Transverse colon (tissue), 4 donors: ENCODE measurements around the gene MED13. TPM values are rescaled to one million over a fixed set of nuclear protein-coding genes. Genes with fewer than 3 reads are reported as not detected.
A peak's percentile ranks its signal among the peaks of the same experiment; 100 is the strongest.
"Not testable (repeated sequence)": the region's sequence is repeated elsewhere in the genome, so short reads cannot be mapped to it uniquely, and the experiment has no call there.

Experiments
- DNase-seq: peaks from one replicate; pipeline ENCODE4 v3.0.0-alpha.2; 2019
- H3K27ac ChIP-seq, 4 donors: fragments of 200-600 bp; sonication (generic); 2 replicates each; pipeline ENCODE4 v1.5.1; 2016 to 2018; ENCODE audit warnings: inconsistent platforms in 4 of 4
- H3K27me3 ChIP-seq: fragments of 200-600 bp; sonication (generic); 2 replicates; pipeline ENCODE4 v1.5.1; 2017; ENCODE audit warnings: inconsistent platforms
- H3K36me3 ChIP-seq, 4 donors: fragments of 200-600 bp; sonication (generic); 2 replicates each; pipeline ENCODE4 v1.5.1; 2017 to 2019; ENCODE audit warnings: inconsistent platforms in 4 of 4
- H3K4me1 ChIP-seq, 4 donors: fragments of 200-600 bp; sonication (generic); 2 replicates each; pipeline ENCODE4 v1.5.1; 2017 to 2020; ENCODE audit warnings: inconsistent platforms in 4 of 4
- H3K4me3 ChIP-seq, 4 donors: fragments of 200-600 bp; sonication (generic); 1 replicate in 1 of 4; 2 replicates in 3 of 4; pipeline versions ENCODE4 v1.5.1 to v1.6.1; 2017 to 2019; ENCODE audit warnings: inconsistent platforms in 4 of 4
- H3K9me3 ChIP-seq, 2 donors: fragments of 200-600 bp; sonication (generic); 2 replicates each; pipeline ENCODE4 v1.5.1; 2017 to 2019; ENCODE audit warnings: inconsistent platforms in 2 of 2
- EP300 ChIP-seq: sonication (generic); formaldehyde crosslinking; IDR thresholded peaks from one replicate; pipeline ENCODE4 v1.6.1; 2017; ENCODE audit warnings: antibody characterized with exemption, low read depth
- POLR2A ChIP-seq: fragments of 450-650 bp; IDR thresholded peaks from one replicate; pipeline ENCODE4 v1.6.1; 2016; ENCODE audit warnings: antibody characterized with exemption, mild to moderate bottlenecking, moderate library complexity
- POLR2AphosphoS5 ChIP-seq, 3 donors: sonication (generic); formaldehyde crosslinking; IDR thresholded peaks; one replicate each; pipeline ENCODE4 v1.6.1; 2016; ENCODE audit warnings: antibody characterized with exemption in 3 of 3
- WGBS, 2 donors: methylation state at CpG; one replicate each; pipeline ENCODE4 v1.1.5; 2018; ENCODE audit warnings: low coverage in 1 of 2; 5-methylcytosine and 5-hydroxymethylcytosine counted together
- in situ Hi-C, 4 donors: fragments of 200-750 bp; cut with MboI; loops; one replicate each; pipeline versions ENCODE4 v1.15.0 to v1.15.1; 2017; ENCODE audit warnings: low sequenced_read_pairs in 3 of 4, low pct_ligation_motif_present in 1 of 4, low pct_unique_long_range_greater_than_20kb in 1 of 4
- intact Hi-C: fragments of 100-400 bp; cut with DNase I; formaldehyde crosslinking; loops from one replicate; pipeline ENCODE4 v1.15.1; 2023; ENCODE audit warnings: low total_unique reads
- total RNA-seq, 4 donors: library from RNA; depleted of rRNA; stranded (reverse); fragments of >200 nt; gene quantifications; one replicate each; pipeline ENCODE4 v1.1.0, GENCODE V29; 2016
- TF ChIP-seq, protein P1 (sequence below), 5 experiments: fragments of 200-600 bp in 3 of 5; fragments of 450-650 bp in 2 of 5; sonication (generic) in 3 of 5; IDR thresholded peaks; 1 replicate in 2 of 5; 2 replicates in 3 of 5; pipeline ENCODE4 v1.5.1; 2016 to 2017; ENCODE audit warnings: antibody characterized with exemption in 5 of 5, inconsistent platforms in 3 of 5, mild to moderate bottlenecking in 2 of 5, moderate library complexity in 1 of 5

MED13 gene
- total RNA-seq, 4 donors from 2014 or later: 75.0 to 131 (median 105) TPM

DNA sequence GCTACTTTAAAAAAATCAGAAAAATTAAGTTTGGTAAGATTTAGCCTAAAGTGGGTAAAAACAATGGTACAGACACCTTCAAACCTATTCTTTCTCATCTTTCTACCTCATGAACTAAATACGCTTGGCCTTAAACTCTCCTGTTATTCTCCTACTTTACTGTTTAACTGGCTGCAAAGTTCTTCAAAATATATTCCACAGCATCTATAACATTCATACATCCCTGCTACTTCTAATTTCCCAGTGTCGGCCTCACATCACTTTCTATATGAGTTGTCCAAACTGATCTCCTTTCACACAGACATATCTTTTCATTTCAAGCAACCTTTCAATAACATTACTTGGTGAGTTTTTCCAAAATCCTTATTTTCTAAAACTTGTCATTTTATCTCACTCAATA, 64.0 kb downstream of the MED13 start:
- H3K27ac ChIP-seq: no peak overlapping the region
- no peak overlapping the region for H3K4me3 ChIP-seq
- TF ChIP-seq EP300 (no peak), POLR2A (no peak), POLR2AphosphoS5 (IDR thresholded peaks at IDR 0.05) (no peak)
- TF ChIP-seq, protein P1, sequence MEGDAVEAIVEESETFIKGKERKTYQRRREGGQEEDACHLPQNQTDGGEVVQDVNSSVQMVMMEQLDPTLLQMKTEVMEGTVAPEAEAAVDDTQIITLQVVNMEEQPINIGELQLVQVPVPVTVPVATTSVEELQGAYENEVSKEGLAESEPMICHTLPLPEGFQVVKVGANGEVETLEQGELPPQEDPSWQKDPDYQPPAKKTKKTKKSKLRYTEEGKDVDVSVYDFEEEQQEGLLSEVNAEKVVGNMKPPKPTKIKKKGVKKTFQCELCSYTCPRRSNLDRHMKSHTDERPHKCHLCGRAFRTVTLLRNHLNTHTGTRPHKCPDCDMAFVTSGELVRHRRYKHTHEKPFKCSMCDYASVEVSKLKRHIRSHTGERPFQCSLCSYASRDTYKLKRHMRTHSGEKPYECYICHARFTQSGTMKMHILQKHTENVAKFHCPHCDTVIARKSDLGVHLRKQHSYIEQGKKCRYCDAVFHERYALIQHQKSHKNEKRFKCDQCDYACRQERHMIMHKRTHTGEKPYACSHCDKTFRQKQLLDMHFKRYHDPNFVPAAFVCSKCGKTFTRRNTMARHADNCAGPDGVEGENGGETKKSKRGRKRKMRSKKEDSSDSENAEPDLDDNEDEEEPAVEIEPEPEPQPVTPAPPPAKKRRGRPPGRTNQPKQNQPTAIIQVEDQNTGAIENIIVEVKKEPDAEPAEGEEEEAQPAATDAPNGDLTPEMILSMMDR (IDR thresholded peaks at IDR 0.05): no peak
- H3K27me3 ChIP-seq: no peaks in the 10 kb centered on the region
- no peaks in the 10 kb centered on the region for H3K9me3 ChIP-seq
- in situ Hi-C loops: no loop called here
- DNase-seq: no peak
- intact Hi-C loops: no loop called here
- peaks cover 0 to 15% (median 0%) of the 10 kb centered on the region in 4 donors for H3K4me1 ChIP-seq
- 87 to 91% methylated on average over 2 of the region's 2 CpGs for WGBS, 2 donors
- peaks cover 0 to 5% (median 2%) of the 10 kb centered on the region in 4 donors for H3K36me3 ChIP-seq

DNA sequence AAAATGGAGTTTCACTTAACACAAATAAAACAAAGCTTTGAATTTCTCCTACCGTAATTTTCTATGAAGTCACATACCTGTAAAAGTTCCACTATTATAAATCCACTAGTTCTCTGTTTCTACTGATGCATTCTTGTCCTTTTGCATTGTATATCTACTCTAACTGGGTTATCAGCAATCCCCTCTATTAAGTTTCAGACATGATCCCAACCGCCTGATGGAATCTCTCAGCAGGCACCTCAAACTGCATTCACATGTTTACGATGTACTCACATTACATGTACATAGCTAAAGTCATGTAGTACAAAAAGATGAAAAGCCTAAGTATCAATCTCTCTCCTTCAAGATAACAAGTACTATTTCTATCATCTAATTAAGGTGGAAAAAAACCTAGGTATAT, 64.9 kb downstream of the MED13 start:
- H3K36me3 ChIP-seq: peaks cover 0 to 8% (median 2%) of the 10 kb centered on the region in 4 donors
- in situ Hi-C loops: no loop called here
- peaks cover 0 to 15% (median 0%) of the 10 kb centered on the region in 4 donors for H3K4me1 ChIP-seq
- no peaks in the 10 kb centered on the region for H3K9me3 ChIP-seq
- no peaks in the 10 kb centered on the region for H3K27me3 ChIP-seq
- WGBS, 2 donors: 94 to 96% methylated on average over 3 of the region's 3 CpGs
- H3K4me3 ChIP-seq: no peak overlapping the region
- intact Hi-C loops: no loop called here
- no peak for TF ChIP-seq POLR2AphosphoS5 (IDR thresholded peaks at IDR 0.05)
- no peak for TF ChIP-seq EP300
- TF ChIP-seq, protein P1 (IDR thresholded peaks at IDR 0.05): no peak
- TF ChIP-seq POLR2A: no peak
- no peak for DNase-seq
- H3K27ac ChIP-seq: no peak overlapping the region

DNA sequence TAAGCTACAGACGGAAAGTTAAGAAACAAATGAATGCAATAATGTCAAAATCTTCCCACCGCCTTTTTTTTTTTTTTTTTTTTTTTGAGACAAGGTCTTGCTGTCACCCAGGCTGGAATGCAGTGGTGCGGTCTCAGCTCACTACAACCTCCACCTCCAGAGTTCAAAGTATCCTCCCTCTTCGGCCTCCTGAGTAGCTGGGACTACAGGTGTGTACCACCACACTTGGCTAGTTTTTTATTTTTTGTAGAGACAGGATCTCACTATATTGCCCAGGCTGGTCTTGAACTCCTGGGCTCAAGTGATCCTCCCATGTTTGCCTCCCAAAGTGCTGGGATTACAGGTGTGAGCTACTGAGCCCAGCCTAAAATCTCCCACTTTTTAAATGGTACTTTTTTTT, 66.5 kb downstream of the MED13 start:
- H3K9me3 ChIP-seq, intact Hi-C loops, in situ Hi-C loops, DNase-seq, H3K4me3 ChIP-seq, H3K27ac ChIP-seq, H3K27me3 ChIP-seq: not testable (repeated sequence)
- 88 to 89% methylated on average over 4 of the region's 4 CpGs for WGBS, 2 donors
- Histone ChIP-seq H3K4me1 (peaks cover 0 to 15% (median 0%) of the 10 kb centered on the region in 4 donors), H3K36me3 (peaks cover 0 to 17% (median 8%) of the 10 kb centered on the region in 4 donors)

DNA sequence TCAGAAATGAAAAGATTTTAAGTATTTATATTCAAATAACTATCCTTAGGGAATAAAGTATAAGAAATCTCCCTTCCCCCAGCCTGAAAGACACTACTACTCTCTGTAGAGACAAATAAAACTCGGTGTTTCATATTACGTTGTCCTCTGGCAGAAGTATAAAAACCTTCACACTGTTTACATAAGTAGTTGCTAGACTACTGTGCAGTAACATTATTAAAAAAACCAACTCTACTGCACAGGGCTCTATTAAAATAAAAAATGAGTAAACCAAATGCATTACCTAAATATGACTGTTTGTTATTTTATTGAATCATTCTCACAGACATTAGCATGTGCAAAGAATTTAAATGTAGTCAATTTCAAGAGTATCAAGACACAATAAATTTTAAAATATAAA, 67.4 kb downstream of the MED13 start:
- Histone ChIP-seq H3K27me3 (no peaks in the 10 kb centered on the region), H3K4me3 (no peak overlapping the region), H3K4me1 (peaks cover 0 to 15% (median 0%) of the 10 kb centered on the region in 4 donors), H3K36me3 (peaks cover 0 to 21% (median 8%) of the 10 kb centered on the region in 4 donors), H3K27ac (peak overlapping the region in 2 of 4 donors; percentile 13 to 45), H3K9me3 (no peaks in the 10 kb centered on the region)
- WGBS, 2 donors: 17 to 33% methylated on average over 2 of the region's 2 CpGs
- intact Hi-C loops (no loop called here), in situ Hi-C loops (no loop called here)
- TF ChIP-seq POLR2AphosphoS5 (IDR thresholded peaks at IDR 0.05): no peak
- no peak for TF ChIP-seq POLR2A
- TF ChIP-seq, protein P1 (IDR thresholded peaks at IDR 0.05): no peak
- TF ChIP-seq EP300: no peak
- DNase-seq: no peak
